Measurements from ENCODE around the gene MGAT2.

Gene MGAT2

DNA sequence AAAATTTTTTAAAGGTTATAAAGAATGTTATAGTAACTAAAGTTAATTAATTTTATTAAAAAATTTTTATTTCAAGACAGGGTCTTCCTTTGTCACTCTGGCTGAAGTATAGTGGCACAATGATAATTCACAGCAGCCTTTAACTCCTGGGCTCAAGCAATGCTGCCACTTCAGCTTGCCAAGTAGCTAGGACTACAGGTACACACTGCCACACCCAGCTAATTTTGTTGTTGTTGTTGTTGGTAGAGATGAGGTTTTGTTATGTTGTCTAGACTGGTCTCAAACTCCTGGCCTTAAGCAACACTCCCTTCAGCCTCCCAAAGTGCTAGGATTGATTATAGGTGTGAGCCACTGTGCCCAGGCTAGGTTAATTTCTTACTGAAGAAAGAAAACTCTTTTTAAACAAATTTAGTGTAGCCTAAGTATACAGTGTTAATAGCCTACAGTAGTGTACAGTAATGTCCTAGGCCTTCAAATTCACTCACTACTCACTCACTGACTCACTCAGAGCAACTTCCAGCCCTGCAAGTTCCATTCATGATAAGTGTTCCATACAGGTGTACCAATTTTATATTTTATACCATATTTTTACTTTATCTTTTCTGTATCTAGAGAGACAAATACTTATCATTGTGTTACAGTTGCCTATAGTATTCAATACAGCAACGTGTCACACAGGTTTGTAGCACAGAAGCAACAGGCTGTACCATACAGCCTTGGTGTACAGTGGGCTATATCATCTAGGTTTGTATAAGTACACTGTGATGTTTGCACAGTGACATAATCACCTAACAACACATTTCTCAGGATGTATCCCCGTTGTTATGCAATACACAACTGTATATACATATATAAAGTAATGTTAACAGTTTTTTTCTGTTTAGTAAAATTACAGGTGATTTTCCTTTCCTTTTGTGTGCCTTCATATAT is 39.2 kb downstream of the MGAT2 start:
- no peak for DNase-seq

DNA sequence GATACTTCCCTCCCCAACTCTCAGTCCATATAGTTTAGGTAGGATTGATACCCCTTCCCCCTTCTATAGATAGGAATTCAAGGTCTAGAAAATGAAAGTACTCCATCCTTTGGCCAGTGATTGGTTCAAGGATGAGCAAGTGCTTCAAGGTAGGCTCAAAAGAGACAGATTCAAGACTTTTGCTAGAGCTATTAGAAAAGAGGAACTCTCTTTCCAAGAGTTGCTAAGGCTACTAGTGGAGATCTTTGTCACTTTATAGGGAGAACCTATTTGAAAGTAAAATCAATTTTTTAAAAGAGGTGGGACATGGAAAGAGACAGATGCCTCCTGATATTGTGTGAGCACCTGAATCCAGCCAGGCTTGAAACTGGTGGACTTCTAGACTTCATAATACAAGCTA is 49.9 kb downstream of the MGAT2 start:
- DNase-seq, result no peak
